NCI-H1694 (cell line): ENCODE results near the gene GAS5.
"Not testable (repeated sequence)": the region's sequence is repeated elsewhere in the genome, so short reads cannot be mapped to it uniquely, and the experiment has no call there.

Source experiments
- DNase-seq: peaks from one replicate; lab custom pipeline; 2025; lab: John Stamatoyannopoulos, UW

The GAS5 gene

DNA sequence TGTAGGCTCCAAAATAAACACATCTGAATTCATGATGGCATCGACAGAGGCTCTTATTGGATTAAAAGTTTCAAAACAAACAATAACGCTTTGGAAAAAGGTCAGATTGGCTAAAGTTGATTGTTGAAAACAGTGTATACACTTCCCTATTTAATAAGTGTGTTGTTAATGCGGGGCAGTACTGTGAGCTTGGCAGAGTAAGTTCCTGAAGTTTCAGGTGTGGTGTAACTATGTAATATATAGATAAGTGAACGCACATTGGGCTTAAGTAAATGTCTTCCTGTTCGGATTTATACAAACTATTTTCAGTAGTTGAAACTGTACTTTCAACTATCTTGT lies 1.2 kb upstream of the GAS5 start:
- DNase-seq, result no peak

DNA sequence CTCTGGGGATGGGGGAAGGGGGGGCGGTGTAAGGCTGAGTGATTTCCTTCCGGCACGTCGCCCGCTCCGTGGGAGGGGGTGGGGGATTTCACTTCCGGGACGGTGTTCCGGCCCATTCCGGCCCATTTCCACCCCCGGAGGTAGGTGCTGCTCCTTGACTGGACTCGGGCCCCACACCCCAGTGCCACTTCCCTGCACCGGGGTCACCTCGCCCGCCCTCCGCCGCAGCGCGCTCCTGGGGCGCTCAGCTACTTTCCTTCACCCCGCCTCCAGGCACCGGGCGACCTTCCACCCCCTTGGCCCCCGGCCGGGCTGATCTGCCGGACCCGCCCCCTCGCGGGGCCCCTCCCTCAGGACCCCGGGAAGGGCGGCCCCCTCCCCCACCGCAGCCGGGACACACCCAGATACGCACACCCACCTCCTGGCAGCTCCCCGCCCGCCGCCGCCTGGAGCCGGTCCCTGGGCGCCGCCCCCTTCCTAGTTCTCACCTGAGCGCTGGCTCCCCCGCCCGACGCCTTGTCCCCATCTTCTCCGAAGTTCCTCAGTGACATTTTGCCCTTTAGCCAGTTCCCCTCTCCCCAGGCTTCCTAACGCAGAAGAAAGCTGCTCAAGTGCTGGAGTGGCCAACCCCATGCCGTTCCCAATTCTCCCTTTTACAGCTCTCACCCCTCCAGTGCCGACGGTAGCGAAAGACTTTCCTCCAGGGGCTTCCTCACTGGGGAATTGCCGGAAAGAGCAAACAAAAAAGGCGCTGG lies 654 bp upstream of the GAS5 start, which contains the start of gene ZBTB37:
TSS of gene ZBTB37 (plus strand) at position 115 of the 755 bp plus-strand sequence. CDS start 1,846 bp downstream, outside the sequence.
- peak; percentile 76 for DNase-seq

DNA sequence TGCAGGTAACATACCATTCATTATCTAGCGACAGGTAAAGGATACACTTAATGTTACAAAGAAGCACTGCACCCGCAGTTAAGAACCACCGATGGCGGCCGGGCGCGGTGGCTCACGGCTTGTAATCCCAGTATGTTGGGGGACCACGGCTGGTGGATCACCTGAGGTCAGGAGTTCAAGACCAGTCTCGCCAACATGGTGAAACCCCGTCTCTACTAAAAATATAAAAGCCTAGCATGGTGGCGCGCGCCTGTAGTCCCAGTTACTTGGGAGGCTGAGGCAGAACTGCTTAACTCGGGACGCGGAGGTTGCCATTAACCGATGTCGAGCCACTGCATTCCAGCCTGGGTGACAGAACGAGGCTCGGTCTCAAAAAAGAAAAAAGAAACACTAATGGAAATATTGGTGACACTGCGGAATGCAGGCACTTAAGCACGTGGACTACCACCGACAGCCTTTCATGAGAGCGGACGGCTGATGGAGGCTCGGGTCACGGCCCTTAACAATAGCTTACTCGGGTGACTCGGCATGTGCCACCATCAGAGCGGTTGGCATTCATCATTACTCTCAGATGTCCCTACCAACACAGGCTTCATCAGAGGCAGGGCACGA lies 542 bp downstream of the GAS5 start:
- no peak for DNase-seq

DNA sequence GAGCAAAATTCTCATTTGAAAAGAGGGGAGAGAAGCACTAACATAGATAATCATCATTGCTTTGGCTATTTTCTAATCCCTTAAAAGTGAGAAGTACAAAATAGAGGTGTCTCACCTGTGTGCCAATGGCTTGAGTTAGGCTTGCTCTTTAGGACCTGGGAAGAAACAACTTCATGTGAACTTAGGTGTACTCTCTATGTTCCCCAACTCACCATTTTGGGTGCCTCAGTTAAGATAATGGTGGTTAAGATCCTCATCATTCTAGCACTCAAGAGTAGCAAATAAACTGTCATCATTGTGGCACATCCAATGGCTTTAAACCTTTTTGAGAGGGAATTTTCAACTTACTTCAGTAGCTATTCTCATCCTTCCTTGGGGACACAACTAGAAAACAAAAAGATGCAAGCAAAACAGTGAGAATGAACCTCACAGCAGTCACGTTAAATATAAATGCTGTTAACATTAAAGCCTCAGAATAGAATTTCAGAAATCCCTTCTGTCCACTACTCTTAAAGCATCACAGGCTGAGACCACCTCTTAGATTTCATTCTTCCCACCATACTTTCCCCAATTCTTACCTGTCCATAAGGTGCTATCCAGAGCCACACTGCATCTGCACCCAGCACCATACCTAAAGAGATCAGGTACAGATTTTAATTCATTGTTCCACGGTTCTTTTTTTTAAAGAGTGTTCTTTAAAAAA lies 1.2 kb downstream of the GAS5 start:
- no peak for DNase-seq

DNA sequence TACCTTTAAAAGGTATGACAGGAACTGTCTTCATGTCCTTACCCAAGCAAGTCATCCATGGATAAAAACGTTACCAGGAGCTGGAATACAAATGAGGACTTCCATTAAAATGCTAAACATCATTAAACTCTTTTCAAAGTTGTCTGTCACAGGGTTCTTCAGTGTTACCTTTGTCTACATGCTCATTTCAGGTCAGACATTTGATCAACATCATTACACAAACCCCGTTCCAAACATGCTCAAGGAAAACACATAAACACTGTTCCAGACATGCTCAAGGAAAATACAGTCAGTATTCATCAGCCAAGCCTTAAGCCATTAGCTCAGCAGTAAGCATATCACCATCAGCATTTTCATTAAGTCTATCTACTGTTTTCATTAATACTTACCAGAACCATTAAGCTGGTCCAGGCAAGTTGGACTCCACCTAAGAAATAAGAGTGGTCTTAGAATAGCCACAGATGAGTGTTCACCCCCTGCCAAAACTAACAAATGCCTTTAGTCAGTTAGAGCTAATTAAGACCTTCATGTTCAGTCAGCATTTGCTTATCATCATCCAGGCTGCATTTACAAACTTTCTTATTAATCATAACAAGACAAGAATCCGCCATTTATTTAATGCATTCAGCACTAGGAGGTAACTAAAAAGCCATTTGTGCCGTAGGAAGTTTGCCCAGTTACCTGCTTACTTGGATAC lies 2.2 kb downstream of the GAS5 start:
- DNase-seq, result no peak

DNA sequence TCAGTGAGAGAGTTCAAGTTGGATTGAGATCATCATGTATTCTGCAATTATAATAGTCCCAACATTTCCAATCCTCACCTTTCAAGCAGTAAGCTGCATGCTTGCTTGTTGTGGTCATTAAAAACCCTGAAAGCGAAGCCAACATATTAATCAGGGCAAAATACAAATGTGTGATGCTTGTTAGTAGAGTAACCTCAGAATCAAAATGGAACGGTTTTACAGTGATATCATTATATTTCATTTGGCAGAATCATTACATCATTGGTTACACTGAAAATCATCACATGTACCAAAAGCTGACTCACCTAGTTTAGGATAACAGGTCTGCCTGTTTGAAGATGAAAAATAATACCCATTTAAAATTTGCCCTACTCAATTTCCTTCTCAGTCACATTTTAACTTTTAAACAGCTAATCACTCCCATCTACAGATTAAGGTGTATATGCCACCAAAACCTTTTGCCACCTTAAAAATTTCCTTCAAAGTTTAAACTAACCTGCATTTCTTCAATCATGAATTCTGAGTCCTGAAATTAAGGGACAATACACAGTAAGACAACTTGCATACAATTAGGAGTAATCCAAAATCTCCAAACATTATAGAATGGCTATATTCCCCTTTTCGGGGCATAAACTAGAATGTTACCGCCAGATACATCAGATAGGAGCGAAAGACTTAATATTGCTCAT lies 3.5 kb downstream of the GAS5 start:
- DNase-seq, result no peak

DNA sequence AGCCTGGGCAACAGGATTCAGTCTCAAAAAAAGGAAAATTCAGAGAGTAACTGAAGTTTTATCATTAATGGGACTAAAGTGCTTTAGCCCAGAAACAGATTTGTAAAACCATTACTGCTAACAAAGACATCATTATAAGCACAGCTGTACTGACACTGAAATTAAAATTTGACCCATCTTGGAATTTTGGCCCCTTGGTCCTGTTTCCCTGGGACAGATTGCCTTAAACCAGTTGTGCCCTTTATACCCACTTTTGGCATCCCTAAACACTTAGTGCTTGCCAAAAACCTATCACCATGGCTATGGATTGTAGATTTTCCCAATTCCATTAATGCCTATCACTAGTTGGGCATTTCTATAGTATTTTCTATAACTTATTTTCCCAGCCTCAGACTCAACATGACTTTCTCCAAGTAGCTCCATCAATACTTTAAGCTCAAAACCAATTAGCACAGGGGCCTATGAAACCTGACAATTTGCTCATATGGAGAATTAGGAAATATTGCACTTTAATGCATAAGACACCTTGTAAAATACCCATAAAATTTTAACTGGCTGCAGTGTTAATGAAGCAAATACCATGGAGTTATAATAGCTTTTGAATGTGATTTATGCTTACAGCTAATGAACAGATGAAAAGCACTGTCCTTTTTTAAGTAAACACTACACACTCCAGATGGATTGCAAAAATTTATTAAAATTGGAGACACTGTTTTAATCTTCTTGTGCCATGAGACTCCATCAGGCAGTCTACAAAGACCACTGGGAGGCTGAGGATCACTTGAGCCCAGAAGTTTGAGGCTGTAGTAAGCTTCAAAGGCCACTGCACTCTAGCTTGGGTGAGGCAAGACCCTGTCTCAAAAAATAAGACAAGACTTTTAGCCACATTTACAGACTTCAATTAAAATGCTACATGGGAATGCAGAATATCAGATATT lies 4.3 kb downstream of the GAS5 start:
- DNase-seq, result no peak

DNA sequence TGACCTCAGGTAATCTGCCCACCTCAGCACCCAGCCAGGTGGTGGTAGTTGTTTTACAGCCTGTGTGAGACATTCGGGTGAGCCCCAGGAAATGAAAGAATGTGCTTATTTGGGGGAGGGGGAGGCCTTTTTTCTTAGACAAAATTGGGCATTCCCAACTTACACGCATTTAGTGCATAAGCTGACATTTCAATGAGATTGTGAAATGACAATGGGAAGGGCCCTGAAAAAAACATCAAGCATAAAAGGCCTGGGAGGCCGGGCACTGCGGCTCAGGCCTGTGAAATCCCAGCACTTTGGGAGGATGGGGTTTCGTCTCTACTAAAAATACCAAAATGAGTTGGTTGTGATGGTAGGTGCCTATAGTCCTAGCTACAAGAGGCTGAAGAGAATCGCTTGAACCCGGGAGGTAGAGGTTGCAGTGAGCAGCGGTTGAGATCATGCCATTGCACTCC lies 5.0 kb downstream of the GAS5 start:
- DNase-seq, result no peak

DNA sequence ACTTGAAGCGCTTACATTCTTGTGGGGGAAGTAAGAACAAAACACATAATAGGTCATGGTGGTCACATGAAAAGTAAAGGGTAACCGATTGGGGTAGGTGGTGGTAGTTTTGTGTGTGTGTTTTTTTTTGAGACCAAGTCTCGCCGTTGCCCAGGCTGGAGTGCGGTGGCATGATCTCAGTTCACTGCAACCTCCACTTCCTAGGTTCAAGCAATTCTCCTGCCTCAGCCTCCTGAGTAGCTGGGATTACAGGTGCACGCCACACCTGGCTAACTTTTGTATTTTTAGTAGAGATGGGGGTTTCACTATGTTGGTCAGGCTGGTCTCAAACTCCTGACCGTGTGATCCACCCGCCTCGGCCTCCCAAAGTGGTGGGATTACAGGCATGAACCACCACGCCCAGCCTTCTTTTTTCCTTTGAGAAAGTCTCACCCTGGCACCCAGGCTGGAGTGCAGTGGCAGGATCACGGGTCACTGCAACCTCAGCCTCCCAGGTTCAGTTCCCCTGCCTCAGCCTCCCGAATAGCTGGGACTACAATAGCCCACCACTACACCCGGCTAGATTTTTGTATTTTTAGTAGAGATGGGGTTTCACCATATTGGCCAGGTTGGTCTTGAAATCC lies 5.5 kb downstream of the GAS5 start:
- DNase-seq, result not testable (repeated sequence)

DNA sequence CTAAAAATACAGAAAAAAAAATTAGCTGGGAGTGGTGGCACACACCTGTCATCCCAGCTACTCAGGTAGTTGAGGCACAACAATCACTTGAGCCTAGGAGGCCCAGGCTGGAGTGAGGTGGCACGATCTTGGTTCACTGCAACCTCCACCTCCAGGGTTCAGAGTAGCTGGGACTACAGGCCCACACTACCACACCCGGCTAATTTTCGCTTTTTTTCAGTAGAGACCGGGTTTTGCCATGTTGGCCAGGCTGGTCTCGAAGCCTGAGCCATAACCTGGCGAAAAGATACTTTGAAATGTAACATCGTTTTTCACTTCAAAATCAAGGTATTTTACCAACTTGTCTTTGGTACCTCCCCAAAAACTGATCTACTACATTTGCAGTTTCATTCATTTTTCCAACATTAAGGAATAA lies 6.1 kb downstream of the GAS5 start:
- DNase-seq, result no peak

DNA sequence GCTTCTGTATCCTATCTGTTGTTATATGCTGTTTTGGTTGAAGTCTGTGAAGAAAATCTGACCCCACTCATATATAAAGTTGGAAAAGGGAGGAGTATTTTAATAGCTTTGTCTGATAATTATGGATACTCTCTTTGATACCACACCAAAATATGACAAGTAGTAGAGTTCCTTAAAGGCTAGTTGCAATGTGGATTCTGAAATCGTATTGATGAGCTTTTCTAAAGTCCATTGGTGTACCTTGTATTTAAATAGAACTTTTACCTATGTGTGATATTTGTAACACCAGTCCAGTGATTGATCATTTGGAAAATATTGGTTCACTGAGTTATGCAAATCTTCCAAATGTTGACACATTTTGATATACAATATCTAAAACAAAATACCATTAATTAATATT lies 7.7 kb downstream of the GAS5 start:
- DNase-seq, result no peak

DNA sequence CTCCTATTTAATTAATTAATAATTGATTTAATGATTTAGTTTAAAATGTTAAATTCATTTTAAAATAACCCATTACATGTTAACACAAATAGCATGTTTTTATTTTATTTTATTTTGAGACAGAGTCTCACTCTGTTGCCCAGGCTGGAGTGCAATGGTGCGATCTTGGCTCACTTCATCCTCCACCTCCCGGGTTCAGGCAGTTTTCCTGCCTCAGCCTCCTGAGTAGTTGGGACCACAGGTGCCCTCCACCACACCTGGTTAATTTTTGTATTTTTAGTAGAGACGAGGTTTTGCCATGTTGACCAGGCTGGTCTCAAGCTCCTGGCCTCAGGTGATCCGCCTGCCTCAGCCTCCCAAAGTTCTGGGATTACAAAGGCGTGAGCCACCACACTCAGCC lies 8.2 kb downstream of the GAS5 start:
- DNase-seq, result not testable (repeated sequence)

DNA sequence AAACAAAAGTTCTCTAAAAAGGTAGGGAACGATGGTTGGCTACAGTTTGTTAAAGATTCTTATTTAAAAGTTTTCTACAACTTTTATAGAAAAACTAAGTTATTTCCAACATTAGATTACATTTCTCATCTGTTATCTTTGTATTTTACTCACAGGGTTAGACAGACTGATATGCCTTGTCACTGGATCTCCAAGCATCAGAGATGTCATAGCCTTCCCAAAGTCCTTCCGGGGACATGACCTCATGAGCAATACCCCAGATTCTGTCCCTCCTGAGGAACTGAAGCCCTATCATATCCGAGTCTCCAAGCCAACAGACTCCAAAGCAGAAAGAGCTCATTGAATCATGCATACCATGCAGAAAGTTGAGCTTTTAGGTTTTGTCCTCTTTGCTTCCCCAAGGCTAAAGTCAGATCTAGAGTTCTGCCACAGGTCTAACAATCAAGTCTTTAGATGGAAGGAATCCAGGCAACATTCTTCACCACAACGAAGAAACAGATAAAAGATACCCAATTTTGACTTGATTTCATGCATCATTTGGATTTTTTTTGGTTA lies 10.3 kb downstream of the GAS5 start:
- no peak for DNase-seq

DNA sequence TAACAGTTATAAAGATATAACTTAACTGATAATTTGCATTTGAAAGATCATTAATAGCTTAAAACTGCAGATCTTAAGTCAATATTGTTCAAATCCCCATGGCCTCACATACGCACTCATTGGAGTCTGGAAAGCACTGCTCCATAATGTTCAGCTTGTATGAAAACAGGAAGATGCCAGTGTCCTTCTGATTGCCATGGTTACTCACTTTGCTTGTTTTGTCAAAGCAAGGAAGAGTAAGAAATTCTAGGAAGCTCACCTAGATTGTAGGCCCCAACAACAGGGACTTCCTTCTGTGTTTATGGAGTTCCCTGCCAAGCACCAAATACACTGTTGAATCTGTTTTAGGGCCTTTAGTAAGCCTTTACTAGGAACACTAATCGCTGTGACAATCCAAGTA lies 10.9 kb downstream of the GAS5 start:
- no peak for DNase-seq

DNA sequence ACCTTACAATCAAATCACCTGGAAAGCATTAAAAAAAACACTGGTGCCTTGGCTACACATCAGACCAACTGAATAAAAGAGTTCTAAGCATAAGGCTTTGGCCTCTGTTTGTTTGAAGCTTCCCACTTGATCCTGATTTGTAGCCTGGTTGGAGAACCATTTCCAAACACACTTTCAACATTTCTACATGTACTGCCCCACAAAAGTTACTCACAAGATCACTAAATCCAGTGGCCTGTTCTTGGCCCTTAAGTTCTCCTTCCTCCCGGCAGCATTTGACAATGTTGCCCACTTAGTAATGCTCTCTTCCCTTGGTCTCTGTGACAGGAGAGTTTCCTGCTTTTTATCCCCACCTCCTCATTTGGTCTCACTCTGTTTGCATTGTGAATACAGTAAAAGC lies 11.8 kb downstream of the GAS5 start:
- DNase-seq, result no peak

DNA sequence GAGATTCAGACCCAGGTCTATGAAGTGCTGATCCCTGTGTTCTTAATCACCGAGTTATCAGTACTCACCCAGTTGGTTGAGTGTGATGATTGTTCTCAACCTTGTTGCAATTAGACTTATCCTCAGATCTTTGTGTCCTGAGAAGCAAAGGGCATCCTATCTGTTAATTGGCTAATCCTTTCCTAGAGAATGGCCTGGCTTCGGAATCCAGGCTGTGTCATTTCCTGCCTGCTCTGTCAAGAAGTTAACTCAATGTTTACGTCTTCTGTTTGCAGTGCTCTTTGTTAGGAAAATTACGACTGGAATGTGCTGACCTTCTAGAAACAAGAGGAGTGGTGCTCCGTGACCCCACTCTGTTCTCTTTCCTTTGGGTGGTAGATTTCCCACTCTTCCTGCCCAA lies 14.7 kb downstream of the GAS5 start:
- DNase-seq, result no peak

DNA sequence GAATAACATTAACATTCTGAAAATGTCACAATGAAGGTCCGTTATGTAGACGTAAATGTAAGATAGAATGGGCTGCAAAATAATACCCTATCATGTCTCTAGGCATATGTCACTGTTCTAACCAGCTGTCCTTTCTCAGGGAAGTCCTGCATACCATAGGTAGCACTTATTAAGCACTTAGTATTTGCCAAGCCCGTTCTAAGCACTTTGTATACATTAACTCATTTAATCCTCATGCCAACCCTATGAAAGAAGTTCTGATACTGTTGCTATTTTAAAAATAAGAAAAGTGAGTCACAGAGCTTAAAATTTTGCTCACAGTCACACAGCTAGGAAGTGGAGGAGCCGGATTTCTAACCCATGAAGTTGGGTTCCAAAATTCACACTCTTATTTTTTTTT lies 15.7 kb downstream of the GAS5 start:
- no peak for DNase-seq

DNA sequence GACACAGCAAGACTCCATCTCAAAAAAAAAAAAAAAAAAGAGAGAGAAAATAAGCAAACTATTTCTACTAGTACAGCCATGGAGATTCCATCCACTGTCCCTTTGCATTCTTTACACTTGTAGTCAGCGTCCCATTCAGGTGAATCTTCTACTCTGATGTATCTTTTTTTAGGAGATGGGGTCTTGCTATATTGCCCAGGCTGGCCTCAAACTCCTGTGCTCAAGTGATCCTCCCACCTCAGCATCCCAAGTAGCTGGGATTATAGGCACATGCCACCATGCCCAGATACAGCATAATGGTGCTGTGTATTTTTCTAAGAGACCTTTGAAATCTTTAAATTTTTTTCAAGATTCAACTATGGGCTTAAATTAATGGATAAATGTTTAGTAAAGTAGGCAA lies 35.0 kb downstream of the GAS5 start:
- DNase-seq, result no peak

DNA sequence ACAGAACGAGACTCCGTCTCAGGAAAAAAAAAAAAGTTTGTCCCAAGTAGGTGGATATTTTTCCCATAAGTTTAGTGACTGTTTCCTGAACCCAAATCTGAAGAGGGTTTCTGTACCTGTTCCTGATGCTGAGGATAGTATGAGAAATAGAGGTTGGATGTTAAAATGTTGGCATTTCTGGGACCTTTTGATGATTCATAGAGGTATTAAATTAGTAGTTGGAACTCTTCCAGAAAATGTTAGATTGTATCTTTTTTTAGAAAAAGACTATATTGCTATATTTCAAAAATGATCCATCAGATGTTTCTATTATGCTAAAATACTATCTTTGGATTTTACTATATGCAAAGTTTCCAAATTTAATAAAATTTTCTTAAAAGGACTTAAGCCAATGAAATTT lies 40.2 kb downstream of the GAS5 start:
- DNase-seq, result no peak
